ENCODE measurements around the gene DNAL1.

The DNAL1 gene

GRCh38 chr14:73722581-73722980, 77.8 kb downstream of the DNAL1 start:
- no peak for TF ChIP-seq CTCF (IDR thresholded peaks at IDR 0.05; ENCODE audit: control insufficient read depth, extremely low read depth, insufficient read depth)
- H3K4me3 ChIP-seq (ENCODE audit: low read depth, low read length), result no peak overlapping the region
- DNase-seq (ENCODE audit: low read depth), result no peak

- no peak overlapping the region for H3K4me3 ChIP-seq (ENCODE audit: low read depth, low read length)
- no peak for TF ChIP-seq CTCF (IDR thresholded peaks at IDR 0.05; ENCODE audit: control insufficient read depth, extremely low read depth, insufficient read depth)
- DNase-seq (ENCODE audit: low read depth), result no peak
Measured at GRCh38 chr14:73723406-73723796, 78.6 kb downstream of the DNAL1 start.

- peak; percentile 14; the same call in 1 of the 2 replicates for TF ChIP-seq CTCF (IDR thresholded peaks at IDR 0.05; ENCODE audit: control insufficient read depth, extremely low read depth, insufficient read depth)
- peak; percentile 57 for DNase-seq (ENCODE audit: low read depth)
- H3K4me3 ChIP-seq (ENCODE audit: low read depth, low read length), result no peak overlapping the region
Measured at GRCh38 chr14:73723797-73724661, 79.2 kb downstream of the DNAL1 start.

- no peak for TF ChIP-seq CTCF (IDR thresholded peaks at IDR 0.05; ENCODE audit: control insufficient read depth, extremely low read depth, insufficient read depth)
- no peak for DNase-seq (ENCODE audit: low read depth)
- H3K4me3 ChIP-seq (ENCODE audit: low read depth, low read length), result no peak overlapping the region
Measured at GRCh38 chr14:73724696-73725095, 79.9 kb downstream of the DNAL1 start.

- no peak overlapping the region for H3K4me3 ChIP-seq (ENCODE audit: low read depth, low read length)
- TF ChIP-seq CTCF (IDR thresholded peaks at IDR 0.05; ENCODE audit: control insufficient read depth, extremely low read depth, insufficient read depth), result no peak
- no peak for DNase-seq (ENCODE audit: low read depth)
Measured at GRCh38 chr14:73725116-73726024, 80.6 kb downstream of the DNAL1 start.

- no peak overlapping the region for H3K4me3 ChIP-seq (ENCODE audit: low read depth, low read length)
- no peak for DNase-seq (ENCODE audit: low read depth)
- TF ChIP-seq CTCF (IDR thresholded peaks at IDR 0.05; ENCODE audit: control insufficient read depth, extremely low read depth, insufficient read depth), result no peak
Measured at GRCh38 chr14:73726025-73726961, 81.5 kb downstream of the DNAL1 start.

All from LNCaP clone FGC (cell line).